Activated naive CD4-positive, alpha-beta T cell treated with anti-CD3 and anti-CD28 coated beads, Interleukin-2, amount 50 U/mL, for 16 hours (primary cell): Measurements from ENCODE around the gene ISLR.

Experiments
- DNase-seq: peaks from one replicate; pipeline ENCODE4 v3.0.0-alpha.2; 2020

The ISLR gene

DNA sequence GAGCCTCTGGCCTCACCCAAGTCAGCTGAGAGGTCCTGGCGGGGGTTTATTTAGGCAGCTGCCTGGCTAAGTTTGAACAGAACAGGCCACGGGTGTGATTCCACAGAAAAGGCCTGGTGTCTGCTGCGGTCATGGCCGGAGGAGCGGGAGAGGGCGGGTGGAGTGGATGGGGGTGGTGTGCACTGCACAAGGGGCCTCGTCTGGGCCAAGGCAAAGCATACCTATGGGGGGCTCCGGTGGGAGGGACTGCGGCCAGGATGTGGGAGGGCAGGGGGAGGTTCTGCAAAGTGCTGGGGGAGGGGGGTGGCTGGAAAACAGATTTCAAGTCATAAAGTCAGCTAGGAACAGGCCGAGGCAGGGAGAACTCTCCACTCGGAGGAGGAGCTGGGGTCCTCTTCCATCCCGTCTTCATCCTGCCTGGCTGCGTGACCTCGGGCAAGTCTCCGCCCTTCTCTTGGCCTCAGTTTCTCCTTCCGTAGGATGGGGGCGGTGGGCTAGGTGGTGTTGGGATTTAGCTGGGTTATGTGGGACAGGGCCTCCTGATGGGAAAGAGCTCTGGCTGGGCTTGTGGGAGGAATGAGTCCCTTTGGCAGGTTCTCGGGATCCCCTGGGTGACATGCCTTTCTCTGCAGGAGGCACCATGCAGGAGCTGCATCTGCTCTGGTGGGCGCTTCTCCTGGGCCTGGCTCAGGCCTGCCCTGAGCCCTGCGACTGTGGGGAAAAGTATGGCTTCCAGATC, 878 bp downstream of the ISLR start:
- no peak for DNase-seq

DNA sequence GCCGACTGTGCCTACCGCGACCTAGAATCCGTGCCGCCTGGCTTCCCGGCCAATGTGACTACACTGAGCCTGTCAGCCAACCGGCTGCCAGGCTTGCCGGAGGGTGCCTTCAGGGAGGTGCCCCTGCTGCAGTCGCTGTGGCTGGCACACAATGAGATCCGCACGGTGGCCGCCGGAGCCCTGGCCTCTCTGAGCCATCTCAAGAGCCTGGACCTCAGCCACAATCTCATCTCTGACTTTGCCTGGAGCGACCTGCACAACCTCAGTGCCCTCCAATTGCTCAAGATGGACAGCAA, 1.4 kb downstream of the ISLR start:
- no peak for DNase-seq

DNA sequence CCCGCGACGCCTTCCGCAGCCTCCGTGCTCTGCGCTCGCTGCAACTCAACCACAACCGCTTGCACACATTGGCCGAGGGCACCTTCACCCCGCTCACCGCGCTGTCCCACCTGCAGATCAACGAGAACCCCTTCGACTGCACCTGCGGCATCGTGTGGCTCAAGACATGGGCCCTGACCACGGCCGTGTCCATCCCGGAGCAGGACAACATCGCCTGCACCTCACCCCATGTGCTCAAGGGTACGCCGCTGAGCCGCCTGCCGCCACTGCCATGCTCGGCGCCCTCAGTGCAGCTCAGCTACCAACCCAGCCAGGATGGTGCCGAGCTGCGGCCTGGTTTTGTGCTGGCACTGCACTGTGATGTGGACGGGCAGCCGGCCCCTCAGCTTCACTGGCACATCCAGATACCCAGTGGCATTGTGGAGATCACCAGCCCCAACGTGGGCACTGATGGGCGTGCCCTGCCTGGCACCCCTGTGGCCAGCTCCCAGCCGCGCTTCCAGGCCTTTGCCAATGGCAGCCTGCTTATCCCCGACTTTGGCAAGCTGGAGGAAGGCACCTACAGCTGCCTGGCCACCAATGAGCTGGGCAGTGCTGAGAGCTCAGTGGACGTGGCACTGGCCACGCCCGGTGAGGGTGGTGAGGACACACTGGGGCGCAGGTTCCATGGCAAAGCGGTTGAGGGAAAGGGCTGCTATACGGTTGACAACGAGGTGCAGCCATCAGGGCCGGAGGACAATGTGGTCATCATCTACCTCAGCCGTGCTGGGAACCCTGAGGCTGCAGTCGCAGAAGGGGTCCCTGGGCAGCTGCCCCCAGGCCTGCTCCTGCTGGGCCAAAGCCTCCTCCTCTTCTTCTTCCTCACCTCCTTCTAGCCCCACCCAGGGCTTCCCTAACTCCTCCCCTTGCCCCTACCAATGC, 2.0 kb downstream of the ISLR start:
- DNase-seq = no peak

DNA sequence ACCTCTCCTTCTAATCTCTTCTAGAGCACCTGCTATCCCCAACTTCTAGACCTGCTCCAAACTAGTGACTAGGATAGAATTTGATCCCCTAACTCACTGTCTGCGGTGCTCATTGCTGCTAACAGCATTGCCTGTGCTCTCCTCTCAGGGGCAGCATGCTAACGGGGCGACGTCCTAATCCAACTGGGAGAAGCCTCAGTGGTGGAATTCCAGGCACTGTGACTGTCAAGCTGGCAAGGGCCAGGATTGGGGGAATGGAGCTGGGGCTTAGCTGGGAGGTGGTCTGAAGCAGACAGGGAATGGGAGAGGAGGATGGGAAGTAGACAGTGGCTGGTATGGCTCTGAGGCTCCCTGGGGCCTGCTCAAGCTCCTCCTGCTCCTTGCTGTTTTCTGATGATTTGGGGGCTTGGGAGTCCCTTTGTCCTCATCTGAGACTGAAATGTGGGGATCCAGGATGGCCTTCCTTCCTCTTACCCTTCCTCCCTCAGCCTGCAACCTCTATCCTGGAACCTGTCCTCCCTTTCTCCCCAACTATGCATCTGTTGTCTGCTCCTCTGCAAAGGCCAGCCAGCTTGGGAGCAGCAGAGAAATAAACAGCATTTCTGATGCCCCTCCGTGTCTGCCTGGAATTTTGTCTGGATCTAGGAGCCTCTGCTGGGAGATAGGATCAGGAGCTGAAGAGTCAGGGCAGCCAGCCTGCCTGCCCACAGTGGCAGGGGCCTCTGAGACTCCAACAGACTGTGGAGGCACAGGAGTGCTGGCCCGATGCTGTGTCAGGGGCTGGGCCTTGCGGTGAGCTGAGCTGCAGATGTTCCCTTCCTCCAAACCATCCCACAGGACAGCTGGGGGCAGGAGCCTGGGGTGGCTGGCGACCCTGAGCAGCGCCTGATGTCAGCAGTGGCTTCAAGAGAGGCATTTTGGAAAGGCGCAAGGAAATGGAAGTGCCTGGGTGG, 3.0 kb downstream of the ISLR start:
- no peak for DNase-seq

DNA sequence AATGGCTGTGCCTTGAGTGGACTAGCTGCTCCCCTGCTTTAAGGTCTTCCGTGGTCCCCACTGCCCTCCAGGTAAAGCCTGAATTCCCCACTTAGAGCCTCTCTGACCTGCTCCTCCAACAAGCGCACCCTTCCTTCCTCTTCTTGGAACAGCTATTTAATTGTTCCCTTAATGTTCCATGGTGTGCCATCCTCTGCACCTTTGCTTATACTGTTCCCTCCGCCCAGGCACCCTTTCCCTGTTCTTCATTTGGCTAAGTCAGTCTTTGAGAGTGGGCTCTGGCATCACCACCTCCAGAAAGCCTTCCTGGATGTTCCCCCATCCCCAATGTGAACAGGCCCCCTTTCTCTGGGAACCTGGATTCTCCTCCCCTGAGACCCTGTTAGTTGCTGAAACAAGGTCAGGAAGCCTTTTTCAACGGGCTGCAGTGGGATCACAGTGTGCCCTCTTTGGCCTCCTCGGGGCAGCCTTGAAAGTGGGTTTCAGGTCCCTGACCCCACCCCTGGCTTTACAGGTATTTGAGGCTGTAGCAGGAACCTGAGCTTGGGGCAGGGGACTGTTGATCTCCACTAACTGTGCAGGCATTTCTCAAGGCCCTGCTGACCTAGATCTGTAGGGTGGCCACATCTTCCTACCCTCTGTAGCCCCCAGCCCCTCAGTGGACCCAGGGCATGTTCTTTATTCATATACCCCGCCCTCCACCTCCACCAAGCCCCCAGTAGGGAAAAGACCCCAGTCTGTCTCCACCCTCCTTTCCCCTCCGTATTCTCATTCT, 5.0 kb downstream of the ISLR start:
- no peak for DNase-seq

DNA sequence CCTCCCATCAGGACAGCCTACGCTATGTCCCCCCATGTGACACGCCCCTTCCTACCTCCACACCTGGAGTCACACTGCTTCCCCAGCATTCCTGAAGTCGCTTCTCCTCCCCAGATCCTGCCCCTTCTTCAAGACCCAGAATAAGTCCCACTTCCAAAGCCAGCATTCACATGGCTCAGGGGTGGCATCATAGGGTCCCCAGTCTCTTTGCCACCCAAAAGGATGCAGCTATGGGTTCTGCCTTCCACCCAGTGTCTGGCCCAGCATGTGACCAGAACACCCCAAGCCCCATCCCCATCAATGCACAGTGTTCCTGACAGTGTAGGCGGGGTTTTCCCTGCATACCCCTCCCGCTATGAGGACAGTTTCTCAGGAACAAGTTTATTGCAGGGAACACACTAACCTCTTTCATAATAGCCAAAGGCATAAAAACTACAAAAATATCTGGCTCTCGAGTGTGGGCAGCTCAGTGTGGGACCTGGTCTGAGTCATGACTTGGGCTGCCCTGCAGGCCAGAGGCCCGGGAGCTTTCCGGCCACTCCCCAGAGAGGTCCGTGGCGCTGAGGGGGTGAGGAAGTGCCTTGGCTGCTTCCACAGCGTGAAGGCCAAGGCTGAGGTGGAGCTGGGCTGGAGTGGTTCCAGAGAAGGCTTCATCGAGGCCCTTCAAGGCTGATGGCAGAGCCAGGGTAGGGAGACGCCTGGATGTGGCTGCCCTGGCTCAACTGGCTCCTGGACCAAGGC, 5.8 kb downstream of the ISLR start:
- DNase-seq = no peak

DNA sequence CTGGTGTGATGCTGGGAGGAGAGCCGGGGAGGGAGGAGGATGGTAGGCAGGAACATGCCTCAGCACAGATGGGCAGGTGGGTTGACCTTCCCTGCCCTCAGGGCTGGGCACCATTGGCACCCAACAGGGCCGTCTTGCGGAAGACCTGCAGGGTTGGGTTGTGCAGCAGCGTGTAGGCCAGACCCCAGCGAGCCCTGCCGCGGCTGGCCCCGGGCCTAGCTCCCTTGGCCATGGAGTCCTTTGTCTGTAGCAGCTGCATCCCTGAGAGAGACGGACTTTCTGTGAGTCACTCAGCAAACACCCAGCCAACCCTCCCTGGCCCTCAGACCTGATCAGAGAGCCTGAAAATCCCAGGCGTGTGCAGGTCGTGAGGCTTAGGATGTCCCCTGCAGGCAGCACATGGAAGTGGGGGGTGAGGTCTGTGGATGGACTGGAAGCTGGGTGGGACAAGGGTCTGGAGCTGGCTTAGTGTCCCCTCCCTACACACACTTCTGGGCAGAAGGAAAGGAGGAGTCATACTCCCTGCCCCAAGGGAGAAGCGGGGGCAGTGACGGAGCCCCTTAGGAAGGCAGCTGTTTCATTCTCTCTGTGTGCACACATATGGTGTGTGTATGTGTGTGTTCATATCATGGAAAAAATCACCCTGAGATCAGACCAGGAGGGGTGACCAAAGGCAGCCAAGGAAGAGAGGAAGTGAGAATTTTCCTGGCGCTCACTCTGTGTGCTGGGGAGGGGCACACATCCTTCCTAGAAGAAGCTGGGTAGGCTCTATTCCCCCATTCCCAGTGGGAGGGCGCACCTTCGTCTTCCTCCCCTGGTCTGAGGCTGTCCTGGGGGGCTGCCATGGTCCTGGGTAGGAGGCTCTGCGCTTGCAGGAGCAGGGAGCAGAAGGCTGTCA, 6.7 kb downstream of the ISLR start:
- DNase-seq = no peak

DNA sequence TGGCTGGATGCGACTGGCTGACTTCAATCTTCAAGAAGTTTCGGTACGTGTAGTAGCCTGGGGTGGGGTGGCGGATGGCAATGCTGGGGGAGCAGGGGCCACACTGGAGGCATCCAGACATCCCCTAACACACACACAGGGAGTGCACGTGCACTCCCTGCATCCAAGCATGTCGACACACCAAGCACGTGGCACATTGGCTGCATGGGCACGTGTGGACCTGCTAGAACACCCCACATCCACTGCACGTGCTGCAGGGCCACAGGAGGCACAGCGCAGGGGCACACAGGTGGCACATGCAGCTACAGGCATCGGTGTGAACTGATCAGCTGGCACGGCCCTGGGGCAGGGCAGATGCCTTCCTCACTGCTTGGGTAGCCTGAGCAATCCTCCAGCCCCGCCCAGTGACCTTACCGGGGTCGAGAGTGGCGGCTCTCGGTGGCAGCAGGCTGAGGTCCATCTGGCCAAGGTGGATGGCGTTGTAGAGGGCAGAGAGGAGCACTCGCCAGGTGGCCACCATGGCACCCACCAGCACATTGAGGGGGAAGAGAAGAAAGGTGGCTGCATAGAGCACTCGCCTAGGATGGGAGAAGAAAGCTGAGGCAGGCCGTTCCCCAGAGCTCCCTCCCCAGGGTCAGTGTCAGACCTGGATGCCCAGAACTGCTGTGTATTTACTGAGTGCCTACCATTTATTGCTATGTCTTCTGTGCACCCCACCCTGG, 7.5 kb downstream of the ISLR start:
- no peak for DNase-seq

DNA sequence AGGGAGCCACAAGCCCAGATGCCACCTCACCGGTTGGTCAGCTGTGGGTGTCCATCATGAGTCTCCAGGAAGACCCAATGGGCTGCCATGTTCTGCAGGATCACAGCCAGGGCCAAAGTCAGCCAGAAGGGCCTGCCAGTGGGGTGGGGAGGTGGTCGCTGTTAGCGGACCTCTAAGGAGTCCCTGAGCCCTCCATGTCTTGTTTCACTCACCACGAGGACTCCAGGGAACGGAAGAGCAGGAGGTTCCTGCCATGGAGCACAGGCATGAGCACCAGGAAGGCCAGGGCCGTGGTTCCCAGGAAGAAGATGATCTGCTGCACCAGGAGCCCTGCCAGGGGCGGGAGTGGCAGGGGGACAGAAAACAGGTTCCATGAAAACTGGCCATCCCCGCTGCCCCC, 8.6 kb downstream of the ISLR start:
- no peak for DNase-seq

DNA sequence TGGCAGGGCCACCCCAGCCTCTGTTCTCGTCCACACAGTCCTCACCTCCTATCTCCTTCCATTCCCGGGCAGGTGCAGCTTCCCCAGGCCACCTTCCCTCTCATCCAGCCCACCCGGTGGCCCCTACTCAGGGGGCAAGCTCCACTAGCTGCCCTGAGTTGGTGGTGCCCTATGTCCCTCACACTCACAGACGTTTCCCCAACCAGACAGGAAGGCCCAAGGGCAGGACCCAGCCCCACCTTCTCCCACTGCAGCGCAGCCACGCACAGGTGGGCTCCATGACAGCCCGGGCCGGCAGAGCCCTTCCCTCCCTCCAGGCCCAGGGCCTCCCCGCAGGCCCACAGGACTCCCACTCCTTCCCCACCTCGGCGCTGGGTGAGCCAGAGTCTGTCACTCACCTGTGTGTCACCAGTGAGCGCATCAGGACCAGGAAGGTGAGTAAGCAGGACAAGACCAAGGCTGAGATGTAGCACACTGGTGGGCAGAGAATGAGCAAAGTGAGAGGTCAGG, 11.1 kb downstream of the ISLR start:
- DNase-seq = no peak

DNA sequence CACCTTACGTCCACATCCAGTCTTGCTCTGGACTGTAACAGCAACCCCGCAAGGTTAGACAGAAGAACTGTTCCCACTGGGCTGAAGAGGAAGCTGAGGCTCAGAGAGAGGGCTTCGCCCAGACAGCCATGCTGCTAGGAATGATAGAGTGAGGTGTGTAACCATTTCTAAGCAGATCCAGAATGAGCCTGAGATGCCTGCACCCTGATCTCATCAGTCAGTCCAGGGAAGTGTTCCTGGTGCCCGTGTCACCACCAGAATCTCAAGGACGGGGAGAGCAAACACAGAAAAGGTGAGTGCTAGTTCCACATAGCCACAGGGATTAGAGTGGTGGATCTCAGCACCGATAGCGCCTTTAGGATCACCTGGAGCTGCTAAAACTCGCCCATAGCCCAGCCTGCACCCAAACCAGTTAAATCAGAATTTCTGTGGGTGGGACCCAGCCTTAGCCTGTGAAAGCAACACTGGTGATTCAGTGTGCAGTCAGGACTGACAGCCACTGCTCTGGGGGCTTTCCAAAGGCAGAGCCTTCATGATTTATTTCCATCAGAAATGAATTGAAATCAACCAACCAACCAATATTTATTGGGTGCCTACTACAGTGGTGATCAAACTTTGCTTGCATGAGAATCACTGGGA, 12.3 kb downstream of the ISLR start:
- DNase-seq = no peak

DNA sequence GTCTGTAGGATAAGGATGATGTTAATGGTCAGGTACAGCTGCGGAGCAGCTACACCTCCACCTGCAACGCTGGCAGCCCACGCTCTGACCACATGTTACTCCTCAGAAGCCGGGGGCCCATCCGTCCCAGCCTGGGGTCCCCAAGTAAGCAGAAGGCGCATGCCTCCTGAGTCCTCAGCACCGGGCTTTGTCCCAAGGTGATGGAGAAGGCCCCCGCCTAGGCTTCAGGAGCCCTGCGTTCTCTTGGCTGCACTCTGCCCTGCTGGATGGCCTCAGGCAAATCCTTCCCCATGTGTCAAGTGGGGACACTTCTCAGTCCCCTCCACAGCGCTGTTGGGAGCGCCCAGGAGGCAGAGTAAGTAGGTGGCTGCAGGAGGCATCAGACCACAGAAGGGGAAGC, 14.7 kb downstream of the ISLR start:
- DNase-seq = no peak

DNA sequence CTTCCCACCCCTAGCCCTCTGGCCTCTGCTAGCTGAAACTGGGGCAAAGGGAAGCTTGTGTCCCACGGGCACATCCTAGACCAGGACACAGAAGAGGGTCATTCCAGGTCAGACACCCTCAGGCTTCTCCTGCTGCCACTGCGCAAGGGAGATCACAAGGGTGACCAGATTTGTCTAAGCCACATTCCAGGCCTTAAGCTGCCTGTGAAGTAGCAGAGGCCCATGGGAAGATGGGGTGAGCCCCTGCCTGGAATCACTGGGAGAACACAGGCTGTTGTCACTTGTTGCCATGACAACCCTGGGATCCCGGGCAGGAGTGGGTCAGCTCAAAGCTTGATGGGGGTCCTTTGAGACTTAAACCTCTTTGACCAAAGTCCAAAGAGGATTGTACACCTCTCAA, 18.3 kb downstream of the ISLR start:
- DNase-seq = no peak

DNA sequence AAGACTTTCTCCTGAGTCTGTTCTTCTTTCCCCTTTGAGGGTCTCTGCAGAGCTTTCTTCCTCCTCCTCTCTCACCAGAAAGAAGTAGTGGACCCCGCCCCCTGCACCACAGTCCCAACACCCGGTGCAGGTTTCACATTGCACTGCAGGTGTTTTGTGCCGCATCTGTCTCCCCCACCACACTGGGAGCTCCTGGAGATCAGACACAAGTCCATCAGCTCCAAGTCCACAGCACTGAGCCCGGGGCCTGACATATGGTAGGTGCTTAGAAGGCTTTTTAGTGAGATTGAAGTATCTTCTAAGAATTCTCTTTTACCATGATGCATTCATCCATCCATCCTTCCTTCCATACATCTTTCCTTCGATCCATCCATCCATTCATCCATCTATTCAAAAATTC, 19.2 kb downstream of the ISLR start:
- no peak for DNase-seq

DNA sequence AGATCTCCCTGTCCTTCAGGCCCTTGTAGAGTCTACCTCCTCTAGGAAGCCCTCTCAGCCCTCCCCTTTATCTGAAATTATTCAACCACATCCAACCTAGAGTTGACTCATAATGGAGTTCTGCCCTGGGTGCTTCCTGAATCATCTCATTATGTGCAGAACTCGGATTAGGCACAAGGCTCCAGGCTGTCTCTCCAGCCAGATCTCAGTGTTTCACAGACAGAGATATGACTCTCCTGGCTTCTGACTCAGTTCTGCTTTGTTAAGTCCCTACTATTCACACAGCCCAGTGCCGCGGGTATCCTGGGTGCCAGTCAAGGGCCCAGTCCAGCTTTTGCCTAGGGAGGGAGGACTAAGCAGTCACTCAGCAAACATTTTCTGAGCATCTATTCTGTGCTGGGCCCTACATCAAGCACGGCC, 19.8 kb downstream of the ISLR start:
- DNase-seq = no peak

DNA sequence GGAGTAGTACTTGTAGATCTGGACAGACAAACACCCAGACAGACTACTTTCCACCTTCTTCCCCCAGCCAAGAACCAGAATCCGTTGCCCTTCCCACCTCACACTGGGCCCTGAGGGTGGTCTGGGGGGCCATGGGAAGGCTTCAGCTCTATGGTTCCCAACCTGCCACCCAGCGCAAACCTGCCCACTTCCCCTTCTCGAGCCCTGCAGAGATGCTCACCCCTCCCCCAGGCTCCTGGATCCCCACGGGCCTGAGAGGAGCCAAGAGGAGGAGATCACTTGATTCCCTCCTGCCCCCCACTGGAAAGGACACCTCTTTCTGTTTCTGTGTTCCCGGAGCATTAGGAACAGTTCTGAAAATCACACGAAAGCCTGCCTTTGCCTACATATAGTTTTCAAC, 20.4 kb downstream of the ISLR start:
- DNase-seq = no peak

DNA sequence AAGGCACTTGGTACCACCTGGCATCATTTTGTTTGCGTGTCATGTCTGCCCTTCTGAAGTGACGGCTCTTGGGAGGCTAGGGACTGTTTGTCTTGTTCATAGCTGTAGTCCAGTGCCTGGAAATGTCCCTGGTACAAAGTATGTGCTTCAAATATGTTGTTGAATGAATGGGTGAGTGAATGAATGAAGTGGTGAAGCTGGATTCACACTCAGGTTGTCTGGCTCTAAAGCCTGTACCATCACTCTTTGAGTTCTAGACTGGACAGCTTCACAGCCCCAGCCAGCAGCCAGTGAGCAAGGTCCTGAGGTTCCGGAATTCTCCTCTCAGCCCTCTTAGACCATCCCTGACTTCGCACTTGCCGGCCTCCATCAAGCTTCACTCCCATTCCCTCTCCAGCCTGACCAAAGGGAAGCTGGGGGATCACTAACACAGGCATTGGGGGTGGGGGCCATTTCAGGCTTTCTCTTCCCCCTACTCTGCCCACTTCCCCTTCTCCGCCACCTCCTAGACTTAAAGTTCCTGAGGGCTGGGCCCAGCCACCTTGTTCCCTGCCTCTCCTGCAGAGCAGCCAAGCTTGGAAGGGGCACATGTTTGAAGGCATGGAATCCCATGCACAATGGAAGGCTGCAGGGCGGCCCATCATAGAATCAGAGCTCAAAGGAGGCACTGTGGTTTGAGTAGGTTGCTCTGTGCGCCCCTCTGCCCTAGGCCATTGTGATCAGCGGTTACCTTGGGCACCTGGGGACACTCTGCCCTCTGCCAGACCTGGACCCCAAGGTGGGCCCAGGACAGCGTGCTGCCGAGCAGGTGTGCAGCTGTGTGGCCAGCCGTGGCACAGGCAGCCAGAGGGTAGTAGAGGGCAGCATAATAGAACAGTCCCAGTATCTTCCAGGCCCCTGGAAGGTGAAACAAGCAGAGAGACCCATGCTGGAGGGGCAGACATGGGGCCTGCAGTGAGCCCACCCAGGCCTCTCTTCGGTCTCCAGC, 21.4 kb downstream of the ISLR start:
- DNase-seq = no peak

DNA sequence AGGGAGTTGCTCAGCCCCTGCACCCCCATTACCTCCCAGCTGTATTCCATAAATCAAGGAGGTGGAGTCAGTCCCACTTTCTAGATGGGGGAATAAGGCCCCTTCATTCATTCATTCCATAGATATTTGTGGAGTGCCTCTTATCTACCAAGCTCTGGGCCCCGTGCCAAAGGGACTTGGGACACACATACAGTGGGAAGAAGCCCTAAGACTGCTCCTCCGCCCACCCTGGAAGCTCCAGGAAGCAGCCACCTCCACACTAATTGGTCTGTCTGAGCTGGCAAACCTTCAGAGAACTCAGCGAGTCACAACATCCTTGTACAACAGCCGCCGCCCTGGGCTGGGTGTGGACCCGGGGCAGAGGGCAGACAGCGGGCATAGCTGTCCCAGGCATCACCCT, 22.7 kb downstream of the ISLR start:
- no peak for DNase-seq
